ENCODE data around the gene WIF1.

The WIF1 gene

GRCh38 chr12:65121049-65121955 is at the start of gene WIF1:
Gene WIF1 (minus strand): TSS chr12:65121305. CDS start chr12:65121191, 114 bp downstream.
- DNase-seq = no peak

GRCh38 chr12:65170209-65170881 is 49.2 kb upstream of the WIF1 start:
- DNase-seq = peak; percentile 37

- DNase-seq = peak; percentile 92
Measured at GRCh38 chr12:65169320-65170208, 48.5 kb upstream of the WIF1 start, which contains the start of gene LEMD3. Gene LEMD3 (plus strand): TSS chr12:65169583. CDS start chr12:65169597, 14 bp downstream.

- no peak for DNase-seq
Measured at GRCh38 chr12:65168681-65169319, 47.7 kb upstream of the WIF1 start.

- no peak for DNase-seq
Measured at GRCh38 chr12:65164774-65165173, 43.7 kb upstream of the WIF1 start.

GRCh38 chr12:65164244-65164643 is 43.1 kb upstream of the WIF1 start:
- DNase-seq = no peak

GRCh38 chr12:65162609-65163008 is 41.5 kb upstream of the WIF1 start:
- no peak for DNase-seq

GRCh38 chr12:65157091-65157490 is 36.0 kb upstream of the WIF1 start:
- no peak for DNase-seq

- no peak for DNase-seq
Measured at GRCh38 chr12:65156366-65156841, 35.3 kb upstream of the WIF1 start.

GRCh38 chr12:65155784-65156183 is 34.7 kb upstream of the WIF1 start:
- no peak for DNase-seq

GRCh38 chr12:65152596-65152995 is 31.5 kb upstream of the WIF1 start:
- DNase-seq = no peak

- DNase-seq = no peak
Measured at GRCh38 chr12:65152012-65152411, 30.9 kb upstream of the WIF1 start.

GRCh38 chr12:65147312-65147905 is 26.3 kb upstream of the WIF1 start:
- no peak for DNase-seq

- no peak for DNase-seq
Measured at GRCh38 chr12:65140738-65141137, 19.6 kb upstream of the WIF1 start.

GRCh38 chr12:65139389-65139788 is 18.3 kb upstream of the WIF1 start:
- no peak for DNase-seq

GRCh38 chr12:65133879-65134278 is 12.8 kb upstream of the WIF1 start:
- no peak for DNase-seq

GRCh38 chr12:65126482-65126881 is 5.4 kb upstream of the WIF1 start:
- DNase-seq = no peak

GRCh38 chr12:65125975-65126374 is 4.9 kb upstream of the WIF1 start:
- DNase-seq = no peak

GRCh38 chr12:65125247-65125646 is 4.1 kb upstream of the WIF1 start:
- DNase-seq = no peak

- DNase-seq = no peak
Measured at GRCh38 chr12:65123435-65124063, 2.4 kb upstream of the WIF1 start.

- DNase-seq = no peak
Measured at GRCh38 chr12:65122703-65123102, 1.6 kb upstream of the WIF1 start.
